HG03469 (cell line): Measurements from ENCODE around the gene GABPB2.
A peak's percentile ranks its signal among the peaks of the same experiment; 100 is the strongest.

ENCODE experiments used
- ATAC-seq: cut with Tn5 transposase; IDR thresholded peaks from one replicate; pipeline ENCODE4 v1.9.1; 2021; ENCODE audit warnings: mild to moderate bottlenecking, moderate library complexity, moderate number of reproducible peaks; ENCODE audit not compliant: unreplicated experiment

The GABPB2 gene

GRCh38 chr1:151131701-151132334, 61.3 kb downstream of the GABPB2 start:
- no peak for ATAC-seq

- no peak for ATAC-seq
These were observed 61.9 kb downstream of the GABPB2 start for GRCh38 chr1:151132335-151133017.

GRCh38 chr1:151133018-151133806, 62.7 kb downstream of the GABPB2 start:
- ATAC-seq: no peak

- no peak for ATAC-seq
These were observed 63.8 kb downstream of the GABPB2 start for GRCh38 chr1:151134396-151134795.

- ATAC-seq: no peak
These were observed 64.4 kb downstream of the GABPB2 start for GRCh38 chr1:151134991-151135390.

- no peak for ATAC-seq
These were observed 65.1 kb downstream of the GABPB2 start for GRCh38 chr1:151135433-151136385.

- no peak for ATAC-seq
These were observed 67.2 kb downstream of the GABPB2 start for GRCh38 chr1:151137789-151138188.

- no peak for ATAC-seq
These were observed 72.0 kb downstream of the GABPB2 start for GRCh38 chr1:151142411-151143056.

- no peak for ATAC-seq
These were observed 72.5 kb downstream of the GABPB2 start for GRCh38 chr1:151143057-151143435.

- no peak for ATAC-seq
These were observed 73.4 kb downstream of the GABPB2 start for GRCh38 chr1:151143986-151144385.

GRCh38 chr1:151144474-151145303, 74.1 kb downstream of the GABPB2 start:
- no peak for ATAC-seq

- no peak for ATAC-seq
These were observed 74.9 kb downstream of the GABPB2 start for GRCh38 chr1:151145304-151146071.

GRCh38 chr1:151146072-151146411, 75.5 kb downstream of the GABPB2 start:
- ATAC-seq: no peak

- peak; percentile 92 for ATAC-seq
These were observed 76.0 kb downstream of the GABPB2 start, which contains the start of gene SEMA6C for GRCh38 chr1:151146412-151147131. Gene SEMA6C, minus strand, starts transcription at chr1:151146631. Its CDS starts 4,010 bp downstream, at chr1:151142621.

- ATAC-seq: no peak
These were observed 76.6 kb downstream of the GABPB2 start for GRCh38 chr1:151147132-151147503.

- no peak for ATAC-seq
These were observed 77.1 kb downstream of the GABPB2 start for GRCh38 chr1:151147665-151148064.

- ATAC-seq: no peak
These were observed 85.9 kb downstream of the GABPB2 start, which contains the start of gene TNFAIP8L2 for GRCh38 chr1:151156515-151156819. Gene TNFAIP8L2, plus strand, starts transcription at chr1:151156649. Its CDS starts 2,049 bp downstream, at chr1:151158698.

GRCh38 chr1:151157067-151157531, 86.5 kb downstream of the GABPB2 start:
- ATAC-seq: no peak
